Adrenal gland (tissue), 5 donors: Measurements from ENCODE around the gene LRP1B.

Experiments
- CTCF ChIP-seq, 6 experiments: fragments of 450-650 bp in 4 of 6; fragments of 200-600 bp in 2 of 6; sonication (generic) in 1 of 6; IDR thresholded peaks; 1 replicate in 5 of 6; 2 replicates in 1 of 6; pipeline versions ENCODE4 v1.5.1 to v1.8.0; 2016 to 2021; ENCODE audit warnings: antibody characterized with exemption in 6 of 6, mild to moderate bottlenecking in 2 of 6, moderate library complexity in 1 of 6
- POLR2A ChIP-seq, 2 donors: fragments of 450-650 bp; IDR thresholded peaks; one replicate each; pipeline ENCODE4 v1.6.1; 2017; ENCODE audit warnings: antibody characterized with exemption in 2 of 2, mild to moderate bottlenecking in 2 of 2, moderate library complexity in 1 of 2
- donor health status: DM: no; HTN: no; CAD: no.

- TF ChIP-seq CTCF (IDR thresholded peaks at IDR 0.05), result no peak
- TF ChIP-seq POLR2A (IDR thresholded peaks at IDR 0.05), result no peak
Measured at GRCh38 chr2:140384946-140385345, 1745.9 kb downstream of the LRP1B start.
